Fibroblast of lung (primary cell): ENCODE data around the gene WDR11. TPM values are rescaled to one million over a fixed set of nuclear protein-coding genes. Genes with fewer than 3 reads are reported as not detected.

Experiments
- DNase-seq, 2 donors: peaks; one replicate each; pipeline versions ENCODE4 v3.0.0 to v3.0.0-alpha.2; 2010; ENCODE audit warnings: low read depth in 2 of 2
- H2AFZ ChIP-seq: 2 replicates; pipeline ENCODE4 v1.5.1; 2012; ENCODE audit warnings: low read length, control low read depth, inconsistent platforms
- H3K27ac ChIP-seq: 2 replicates; pipeline ENCODE4 v1.5.1; 2011; ENCODE audit warnings: low read length, control low read depth; ENCODE audit not compliant: insufficient read depth
- H3K27me3 ChIP-seq: 2 replicates; pipeline ENCODE4 v1.5.1; 2011; ENCODE audit warnings: mild to moderate bottlenecking, low read length; ENCODE audit not compliant: control insufficient read depth, insufficient read depth
- H3K36me3 ChIP-seq: 2 replicates; pipeline ENCODE4 v1.5.1; 2011; ENCODE audit warnings: low read length; ENCODE audit not compliant: control insufficient read depth, insufficient read depth
- H3K4me1 ChIP-seq: 2 replicates; pipeline ENCODE4 v1.5.1; 2011; ENCODE audit warnings: low read length; ENCODE audit not compliant: control insufficient read depth, insufficient read depth; ENCODE audit errors: extremely low read depth
- H3K4me2 ChIP-seq: 2 replicates; pipeline ENCODE4 v1.5.1; 2011; ENCODE audit warnings: low read length, control low read depth; ENCODE audit not compliant: insufficient read depth; ENCODE audit errors: extremely low read depth
- H3K4me3 ChIP-seq, 4 experiments: fragments of 200-600 bp in 1 of 4; sonication (generic) in 1 of 4; replicated peaks in 1 of 4; 2 replicates each; pipeline ENCODE4 v1.5.1; 2011 to 2016; ENCODE audit warnings: low read length in 4 of 4, low read depth in 3 of 4, mild to moderate bottlenecking in 3 of 4, control low read depth in 2 of 4, inconsistent platforms in 1 of 4, mixed read lengths in 1 of 4; ENCODE audit not compliant: insufficient read depth in 1 of 4; ENCODE audit errors: control extremely low read depth in 1 of 4
- H3K79me2 ChIP-seq: 2 replicates; pipeline ENCODE4 v1.5.1; 2012; ENCODE audit warnings: mild to moderate bottlenecking, low read length, inconsistent platforms; ENCODE audit not compliant: control insufficient read depth, insufficient read depth
- H3K9ac ChIP-seq: 2 replicates; pipeline ENCODE4 v1.5.1; 2011; ENCODE audit warnings: mild to moderate bottlenecking, low read length, control low read depth; ENCODE audit not compliant: insufficient read depth
- H3K9me3 ChIP-seq: 2 replicates; pipeline ENCODE4 v1.5.1; 2012; ENCODE audit warnings: low read depth, low read length; ENCODE audit not compliant: control insufficient read depth, insufficient read depth
- H4K20me1 ChIP-seq: 2 replicates; pipeline ENCODE4 v1.5.1; 2011; ENCODE audit warnings: low read length; ENCODE audit not compliant: control insufficient read depth, insufficient read depth; ENCODE audit errors: extremely low read depth
- CTCF ChIP-seq, 2 donors: IDR thresholded peaks in 1 of 2; conservative IDR thresholded peaks in 1 of 2; 1 replicate in 1 of 2; 2 replicates in 1 of 2; pipeline ENCODE4 v1.5.1; 2011 to 2012; ENCODE audit warnings: low read length in 2 of 2, control low read depth in 1 of 2, inconsistent platforms in 1 of 2, low read depth in 1 of 2, mild to moderate bottlenecking in 1 of 2
- EZH2 ChIP-seq: IDR thresholded peaks from 2 replicates; pipeline ENCODE4 v1.5.1; 2012; ENCODE audit warnings: low read length, control low read depth, mild to moderate bottlenecking; ENCODE audit errors: missing control alignments
- polyA plus RNA-seq, 2 donors: library from polyadenylated mRNA; depleted of rRNA in 1 of 2; stranded (reverse) in 1 of 2; unstranded in 1 of 2; fragments of >200 nt; gene quantifications; 2 replicates each; pipeline ENCODE4 v1.2.1, GENCODE V29; 2011 to 2012; ENCODE audit warnings: missing spikeins in 1 of 2
- total RNA-seq: library from RNA; depleted of rRNA; stranded (reverse); fragments of >200 nt; gene quantifications from 2 replicates; pipeline ENCODE4 v1.2.1, GENCODE V29; 2014

Gene WDR11
- total and polyA plus RNA-seq, 2 donors (not counting 1 experiment from before 2014, with no cell fraction given) = 61.4 to 89.5 TPM

GRCh38 chr10:120803972-120804371 is 47.2 kb upstream of the WDR11 start:
- H2AFZ ChIP-seq = no peak overlapping the region
- no peak for DNase-seq
- no peaks in the 10 kb centered on the region for H3K4me1 ChIP-seq
- H3K9ac ChIP-seq = no peak overlapping the region
- no peaks in the 10 kb centered on the region for H3K27me3 ChIP-seq
- no peak overlapping the region for H3K27ac ChIP-seq
- H3K4me2 ChIP-seq = no peak overlapping the region
- no peaks in the 10 kb centered on the region for H3K79me2 ChIP-seq
- no peaks in the 10 kb centered on the region for H4K20me1 ChIP-seq
- no peaks in the 10 kb centered on the region for H3K9me3 ChIP-seq
- no peak overlapping the region for H3K4me3 ChIP-seq
- TF ChIP-seq CTCF (conservative IDR thresholded peaks at IDR 0.05 in 1 of 2, IDR thresholded peaks at IDR 0.05 in 1 of 2; ENCODE audit: low read depth in 1 of 2, low read length in 2 of 2) (no peak), EZH2 (no peak)
- H3K36me3 ChIP-seq = no peaks in the 10 kb centered on the region

GRCh38 chr10:120805014-120805812 is 45.9 kb upstream of the WDR11 start:
- no peak for DNase-seq
- no peaks in the 10 kb centered on the region for H4K20me1 ChIP-seq
- no peak overlapping the region for H3K4me2 ChIP-seq
- no peaks in the 10 kb centered on the region for H3K9me3 ChIP-seq
- H3K4me3 ChIP-seq = no peak overlapping the region
- H3K9ac ChIP-seq = no peak overlapping the region
- no peak for TF ChIP-seq EZH2
- TF ChIP-seq CTCF (conservative IDR thresholded peaks at IDR 0.05 in 1 of 2, IDR thresholded peaks at IDR 0.05 in 1 of 2; ENCODE audit: low read depth in 1 of 2, low read length in 2 of 2) = no peak
- H3K27ac ChIP-seq = no peak overlapping the region
- no peaks in the 10 kb centered on the region for H3K79me2 ChIP-seq
- H3K27me3 ChIP-seq = no peaks in the 10 kb centered on the region
- H3K4me1 ChIP-seq = no peaks in the 10 kb centered on the region
- no peak overlapping the region for H2AFZ ChIP-seq
- no peaks in the 10 kb centered on the region for H3K36me3 ChIP-seq

- H3K4me2 ChIP-seq = no peak overlapping the region
- no peak for DNase-seq
- no peak overlapping the region for H3K4me3 ChIP-seq
- H3K9ac ChIP-seq = no peak overlapping the region
- no peaks in the 10 kb centered on the region for H4K20me1 ChIP-seq
- no peak overlapping the region for H2AFZ ChIP-seq
- no peaks in the 10 kb centered on the region for H3K79me2 ChIP-seq
- no peaks in the 10 kb centered on the region for H3K9me3 ChIP-seq
- H3K27ac ChIP-seq = no peak overlapping the region
- TF ChIP-seq CTCF (conservative IDR thresholded peaks at IDR 0.05 in 1 of 2, IDR thresholded peaks at IDR 0.05 in 1 of 2; ENCODE audit: low read depth in 1 of 2, low read length in 2 of 2) = no peak
- TF ChIP-seq EZH2 = no peak
- H3K27me3 ChIP-seq = no peaks in the 10 kb centered on the region
- no peaks in the 10 kb centered on the region for H3K4me1 ChIP-seq
- no peaks in the 10 kb centered on the region for H3K36me3 ChIP-seq
Measured at GRCh38 chr10:120806081-120806480, 45.1 kb upstream of the WDR11 start.
